NB4 (cell line): ENCODE results near the gene MX1.

Experiments used
- DNase-seq: peaks from one replicate; pipeline ENCODE4 v3.0.0; 2010; ENCODE audit warnings: low read depth
- H3K4me3 ChIP-seq: one replicate; pipeline ENCODE4 v1.5.1; 2011; ENCODE audit warnings: mild to moderate bottlenecking, low read depth, low read length, moderate library complexity
- MYC ChIP-seq: IDR thresholded peaks from 2 replicates; pipeline ENCODE4 v1.6.1; 2011; ENCODE audit warnings: low read depth, low read length
- POLR2A ChIP-seq: IDR thresholded peaks from 2 replicates; pipeline ENCODE4 v1.6.1; 2011; ENCODE audit warnings: mild to moderate bottlenecking; ENCODE audit not compliant: insufficient read length; ENCODE audit errors: extremely low read depth
- TF ChIP-seq, protein P1 (sequence below): IDR thresholded peaks from 2 replicates; pipeline ENCODE4 v1.6.1; 2011; ENCODE audit warnings: low read depth, low read length
- TF ChIP-seq, protein P2 (sequence below): IDR thresholded peaks from one replicate; pipeline ENCODE4 v1.5.1; 2012; ENCODE audit warnings: low read depth, low read length

The MX1 gene

DNA sequence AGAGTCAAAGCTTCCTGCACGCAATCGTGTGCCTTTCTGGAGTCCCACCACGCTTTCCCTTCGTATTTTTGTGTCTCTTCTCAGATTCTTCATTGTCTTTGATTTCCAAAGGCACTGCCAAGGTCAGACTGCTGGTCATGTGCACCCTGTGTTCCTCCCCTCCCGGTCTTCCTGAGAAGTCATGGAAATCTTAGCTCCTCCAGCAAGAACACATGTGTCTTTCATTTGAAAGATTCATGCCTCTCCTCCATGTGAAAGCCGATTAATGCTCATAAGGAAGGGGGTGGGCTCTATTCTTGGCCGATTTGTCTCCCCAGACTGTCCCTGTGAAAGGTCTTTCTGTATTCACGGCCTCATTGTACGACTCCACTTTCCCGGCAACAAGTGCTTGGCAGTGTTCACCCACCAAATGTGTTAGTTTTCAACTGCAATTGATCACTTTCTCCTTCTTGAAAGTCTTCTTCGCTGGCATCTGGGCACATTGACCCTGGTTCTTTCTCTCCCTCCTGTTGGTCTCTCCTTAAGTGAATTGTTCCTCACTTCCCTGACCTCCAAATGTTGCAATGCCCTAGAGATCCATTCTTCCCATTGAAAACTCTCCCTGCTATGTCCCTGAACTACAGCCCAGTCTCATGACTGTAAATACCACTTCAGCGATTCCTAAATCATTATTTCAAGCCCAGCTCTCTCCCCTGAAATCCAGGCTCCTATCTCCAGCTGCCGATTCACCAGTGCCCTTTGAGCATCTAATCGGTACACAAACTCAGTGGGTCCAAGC, 38.8 kb upstream of the MX1 start:
- no peak for DNase-seq
- H3K4me3 ChIP-seq: no peak overlapping the region
- TF ChIP-seq, protein P1, sequence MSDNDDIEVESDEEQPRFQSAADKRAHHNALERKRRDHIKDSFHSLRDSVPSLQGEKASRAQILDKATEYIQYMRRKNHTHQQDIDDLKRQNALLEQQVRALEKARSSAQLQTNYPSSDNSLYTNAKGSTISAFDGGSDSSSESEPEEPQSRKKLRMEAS: no peak
- TF ChIP-seq, protein P2, sequence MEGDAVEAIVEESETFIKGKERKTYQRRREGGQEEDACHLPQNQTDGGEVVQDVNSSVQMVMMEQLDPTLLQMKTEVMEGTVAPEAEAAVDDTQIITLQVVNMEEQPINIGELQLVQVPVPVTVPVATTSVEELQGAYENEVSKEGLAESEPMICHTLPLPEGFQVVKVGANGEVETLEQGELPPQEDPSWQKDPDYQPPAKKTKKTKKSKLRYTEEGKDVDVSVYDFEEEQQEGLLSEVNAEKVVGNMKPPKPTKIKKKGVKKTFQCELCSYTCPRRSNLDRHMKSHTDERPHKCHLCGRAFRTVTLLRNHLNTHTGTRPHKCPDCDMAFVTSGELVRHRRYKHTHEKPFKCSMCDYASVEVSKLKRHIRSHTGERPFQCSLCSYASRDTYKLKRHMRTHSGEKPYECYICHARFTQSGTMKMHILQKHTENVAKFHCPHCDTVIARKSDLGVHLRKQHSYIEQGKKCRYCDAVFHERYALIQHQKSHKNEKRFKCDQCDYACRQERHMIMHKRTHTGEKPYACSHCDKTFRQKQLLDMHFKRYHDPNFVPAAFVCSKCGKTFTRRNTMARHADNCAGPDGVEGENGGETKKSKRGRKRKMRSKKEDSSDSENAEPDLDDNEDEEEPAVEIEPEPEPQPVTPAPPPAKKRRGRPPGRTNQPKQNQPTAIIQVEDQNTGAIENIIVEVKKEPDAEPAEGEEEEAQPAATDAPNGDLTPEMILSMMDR: no peak
- TF ChIP-seq MYC: no peak
- TF ChIP-seq POLR2A: no peak

DNA sequence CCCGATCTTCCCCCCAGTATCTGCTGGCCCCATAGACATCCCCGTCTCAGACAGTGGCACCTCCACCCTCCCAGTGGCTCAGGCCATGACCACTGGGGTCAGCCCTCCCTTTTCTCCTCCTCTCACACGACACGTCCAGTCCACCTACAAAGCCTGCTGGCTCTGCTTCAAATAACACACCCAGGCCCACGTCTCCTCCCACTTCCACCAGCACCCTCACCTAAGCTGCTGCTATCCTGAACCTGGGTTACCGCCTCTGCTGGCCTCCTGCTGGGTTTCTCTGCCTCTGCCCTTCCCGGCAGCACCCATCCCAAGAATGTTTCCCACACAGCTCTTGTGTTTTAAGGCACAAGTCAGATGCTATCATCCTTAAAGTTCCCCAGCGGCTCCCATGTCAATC, 38.2 kb upstream of the MX1 start:
- no peak for DNase-seq
- TF ChIP-seq, protein P2: no peak
- no peak for TF ChIP-seq POLR2A
- TF ChIP-seq MYC: no peak
- TF ChIP-seq, protein P1: no peak
- no peak overlapping the region for H3K4me3 ChIP-seq

DNA sequence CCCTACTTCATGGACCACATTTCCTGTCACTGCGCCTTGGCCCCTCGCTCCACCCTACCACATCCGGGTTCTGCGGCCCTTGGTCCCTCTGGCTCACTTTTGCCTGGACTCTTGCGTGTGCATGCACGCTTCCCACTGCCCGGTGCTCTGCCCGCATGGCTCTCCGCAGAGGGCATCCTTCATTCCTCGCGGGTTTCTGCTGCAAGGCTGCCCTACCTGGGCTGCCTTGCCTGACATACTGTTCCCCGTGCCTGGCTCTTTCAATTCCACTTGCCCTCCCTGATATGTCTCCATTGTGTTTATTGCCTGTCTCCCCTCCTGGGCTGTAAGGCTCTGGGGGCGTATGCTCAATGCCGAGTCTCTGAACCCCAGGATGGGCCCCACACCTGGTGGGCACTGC, 37.8 kb upstream of the MX1 start:
- H3K4me3 ChIP-seq: no peak overlapping the region
- DNase-seq: no peak
- TF ChIP-seq MYC: no peak

DNA sequence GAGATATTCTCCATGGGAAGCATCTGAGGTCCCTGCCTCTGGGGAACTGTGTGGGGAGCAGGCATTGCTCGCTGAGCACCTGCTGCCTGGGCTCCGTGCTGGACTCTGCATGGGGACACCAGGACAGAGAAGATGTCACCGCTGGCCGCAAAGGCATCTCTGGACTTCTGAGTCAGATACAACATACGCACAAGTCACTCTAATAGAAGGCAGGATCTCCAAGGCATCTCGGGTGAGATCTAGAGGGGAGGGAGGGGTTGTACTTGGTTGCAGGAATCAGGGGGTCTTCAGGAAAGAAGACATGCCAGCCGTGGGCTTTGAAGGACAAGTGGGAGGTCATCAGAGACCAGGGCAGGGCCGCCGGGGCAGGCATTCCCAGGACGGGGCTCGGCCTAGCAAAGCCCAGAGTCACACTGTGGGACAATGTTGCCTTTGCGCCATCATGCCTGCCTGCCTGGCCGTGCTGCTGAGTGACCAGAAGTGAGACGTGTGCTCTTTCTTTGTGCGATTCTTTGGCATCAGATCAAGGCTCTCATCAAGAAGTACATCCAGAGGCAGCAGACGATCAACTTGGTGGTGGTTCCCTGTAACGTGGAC, 35.9 kb upstream of the MX1 start:
- H3K4me3 ChIP-seq: no peak overlapping the region
- DNase-seq: no peak
- TF ChIP-seq POLR2A (no peak), MYC (no peak)
- TF ChIP-seq, protein P1: no peak
- TF ChIP-seq, protein P2: no peak

DNA sequence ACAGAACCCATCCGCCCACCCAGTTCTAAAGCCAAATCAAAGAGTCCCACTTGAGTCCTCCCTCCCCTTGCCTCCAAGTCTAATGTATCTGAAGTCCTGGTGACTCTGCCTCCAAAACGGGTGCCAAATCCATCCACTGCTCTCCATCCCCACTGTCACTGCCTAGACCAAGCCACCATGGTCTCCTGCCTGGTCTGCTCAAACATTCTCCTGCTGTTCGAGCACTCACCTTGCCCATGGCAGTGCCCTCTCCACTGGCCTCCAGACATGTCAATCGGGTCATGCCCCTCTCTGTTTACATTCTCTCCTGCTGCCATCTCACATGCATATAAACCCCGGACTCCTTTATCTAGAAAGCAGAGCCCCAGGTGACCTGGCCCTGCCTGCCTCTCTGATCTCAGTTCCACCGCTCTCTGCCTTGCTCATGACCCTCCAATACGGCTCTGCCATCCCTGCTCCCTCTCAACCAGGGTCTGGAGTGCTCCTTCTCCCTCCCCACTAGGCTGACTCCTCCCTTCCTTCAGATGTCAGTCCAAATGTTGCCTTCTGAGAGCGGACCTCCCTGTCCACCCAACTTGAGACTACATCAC, 32.1 kb upstream of the MX1 start:
- TF ChIP-seq POLR2A (no peak), MYC (no peak)
- TF ChIP-seq, protein P2: no peak
- TF ChIP-seq, protein P1: no peak
- no peak for DNase-seq
- H3K4me3 ChIP-seq: no peak overlapping the region

DNA sequence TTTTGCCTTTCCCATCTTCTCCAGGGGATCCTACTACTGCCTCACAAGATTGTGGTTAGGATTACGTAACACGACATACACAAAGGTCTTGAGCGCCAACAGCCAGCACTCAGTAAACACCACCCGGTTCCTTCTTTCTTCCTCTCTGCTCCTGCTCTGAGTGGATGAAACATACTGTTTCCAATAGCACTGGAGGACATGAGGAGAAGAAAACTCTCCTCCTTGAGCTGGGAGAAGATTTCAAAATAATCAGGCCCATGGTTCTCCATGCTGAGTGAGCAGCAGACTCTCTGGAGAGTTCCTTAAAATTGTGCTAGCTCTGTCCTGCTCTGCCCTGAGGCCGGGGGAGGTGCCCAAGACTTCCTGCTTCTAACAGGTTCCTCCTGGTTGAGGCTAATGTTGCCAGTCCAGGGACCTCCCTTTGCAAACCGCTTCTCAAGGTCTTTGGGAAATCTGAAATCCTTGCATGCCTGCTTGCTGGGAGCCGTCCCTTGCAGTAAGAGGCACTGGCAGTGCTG, 29.4 kb upstream of the MX1 start:
- peak; percentile 91 for DNase-seq
- peak overlapping the region; percentile 0 for H3K4me3 ChIP-seq
- TF ChIP-seq, protein P2: no peak
- TF ChIP-seq MYC: no peak
- TF ChIP-seq POLR2A: no peak
- TF ChIP-seq, protein P1: no peak
